Measurements from ENCODE around the gene PRKAG2.

The PRKAG2 gene

DNA sequence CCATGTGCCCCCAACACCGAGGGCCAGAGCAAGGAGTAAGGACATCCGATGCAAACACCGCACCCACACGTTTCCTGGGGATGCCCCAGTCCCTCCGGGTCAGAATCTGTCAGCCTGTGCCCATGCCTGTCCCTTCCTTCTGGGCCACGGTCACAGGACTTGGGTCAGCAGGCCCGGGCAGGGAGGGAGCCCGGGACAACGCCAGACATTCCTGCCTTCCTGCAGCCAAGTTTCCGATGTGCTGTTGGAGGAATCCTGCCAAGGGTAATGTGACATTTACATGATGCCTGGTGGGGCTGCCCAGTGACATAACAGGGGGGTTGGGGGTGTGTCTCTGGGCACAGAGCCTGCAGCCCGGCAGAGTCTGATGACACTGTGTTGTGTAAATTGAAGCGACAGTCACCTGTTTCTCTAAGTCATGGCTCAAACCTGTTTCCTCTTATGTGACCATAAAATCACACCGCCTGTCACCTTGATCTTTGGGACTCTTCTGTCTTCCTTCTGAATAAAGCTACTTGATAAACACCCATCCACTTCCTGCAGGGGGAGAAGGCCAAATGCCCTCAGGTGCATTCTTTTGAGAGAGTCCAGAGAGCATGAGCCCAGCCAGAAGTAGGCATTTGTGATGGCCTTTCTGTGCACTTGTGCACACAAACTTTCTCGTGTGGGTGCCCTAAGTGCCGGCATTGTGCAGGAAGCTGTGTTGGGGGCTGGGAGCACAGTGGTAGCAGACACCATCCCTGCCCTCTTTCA, 181.9 kb downstream of the PRKAG2 start:
- H3K27ac ChIP-seq (ENCODE audit: low read depth, low read length): peak overlapping the region; percentile 48
- H3K9me3 ChIP-seq (ENCODE audit: control insufficient read depth in 1 of 2, low read length in 2 of 2): no peaks in the 10 kb centered on the region
- peak overlapping the region; percentile 54 to 58 for H3K9ac ChIP-seq (ENCODE audit: low read depth in 1 of 2, low read length in 2 of 2)
- no peak overlapping the region for H3K4me3 ChIP-seq (ENCODE audit: low read depth in 1 of 2, low read length in 2 of 2)
- H3K4me1 ChIP-seq (ENCODE audit: control insufficient read depth in 1 of 2, insufficient read depth in 2 of 2, low read length in 2 of 2): peaks cover 35 to 38% of the 10 kb centered on the region in 2 donors
- no peaks in the 10 kb centered on the region for H3K27me3 ChIP-seq (ENCODE audit: control insufficient read depth in 1 of 2, insufficient read depth in 2 of 2, low read length in 2 of 2)
- H3K36me3 ChIP-seq (ENCODE audit: control insufficient read depth in 1 of 2, insufficient read depth in 2 of 2, low read length in 2 of 2): no peaks in the 10 kb centered on the region

DNA sequence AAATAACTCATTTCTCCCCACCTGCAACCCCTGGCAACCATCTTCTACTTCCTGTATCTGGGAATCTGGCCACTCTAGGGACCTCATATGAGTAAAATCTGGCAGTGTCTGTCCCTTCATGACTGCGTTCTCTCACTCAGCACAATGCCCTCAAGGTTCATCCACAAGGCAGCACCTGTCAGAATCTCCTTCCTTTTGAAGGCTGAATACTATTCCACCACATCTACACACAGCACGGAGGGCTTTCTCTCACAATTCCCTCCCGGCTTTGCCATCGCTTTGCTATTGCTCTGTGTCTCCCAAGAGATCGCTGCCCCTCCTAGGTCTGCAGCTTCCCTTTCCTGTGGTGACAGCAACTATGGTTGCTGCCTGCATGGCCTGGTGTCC, 182.5 kb downstream of the PRKAG2 start:
- Histone ChIP-seq H3K9ac (ENCODE audit: low read depth in 1 of 2, low read length in 2 of 2) (peak overlapping the region; percentile 40 to 54), H3K36me3 (ENCODE audit: control insufficient read depth in 1 of 2, insufficient read depth in 2 of 2, low read length in 2 of 2) (no peaks in the 10 kb centered on the region), H3K27ac (ENCODE audit: low read depth, low read length) (peak overlapping the region; percentile 48), H3K9me3 (ENCODE audit: control insufficient read depth in 1 of 2, low read length in 2 of 2) (no peaks in the 10 kb centered on the region), H3K27me3 (ENCODE audit: control insufficient read depth in 1 of 2, insufficient read depth in 2 of 2, low read length in 2 of 2) (no peaks in the 10 kb centered on the region), H3K4me1 (ENCODE audit: control insufficient read depth in 1 of 2, insufficient read depth in 2 of 2, low read length in 2 of 2) (peaks cover 38 to 40% of the 10 kb centered on the region in 2 donors), H3K4me3 (ENCODE audit: low read depth in 1 of 2, low read length in 2 of 2) (no peak overlapping the region)

DNA sequence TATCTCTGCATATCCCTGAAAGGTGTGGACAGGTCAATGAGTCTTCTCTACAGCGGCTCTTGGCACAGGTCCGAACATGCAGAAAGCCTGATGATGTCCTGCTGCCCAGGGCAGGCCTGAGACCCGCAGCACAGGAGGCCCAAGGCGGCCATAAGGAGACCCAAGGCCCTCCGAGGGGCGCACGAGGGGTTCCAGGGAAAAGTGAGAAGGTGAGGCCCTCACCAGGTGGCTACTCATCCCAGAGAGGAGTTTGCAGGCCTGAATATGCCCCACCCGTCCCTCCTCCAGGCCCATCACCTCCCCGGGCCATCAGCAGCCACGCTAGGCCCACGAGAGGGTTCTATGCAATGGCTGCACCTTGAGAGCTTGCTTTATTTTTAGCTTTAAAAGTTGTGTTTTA, 183.8 kb downstream of the PRKAG2 start:
- H3K9ac ChIP-seq (ENCODE audit: low read depth in 1 of 2, low read length in 2 of 2): no peak overlapping the region
- H3K4me1 ChIP-seq (ENCODE audit: control insufficient read depth in 1 of 2, insufficient read depth in 2 of 2, low read length in 2 of 2): peaks cover 47 to 51% of the 10 kb centered on the region in 2 donors
- H3K36me3 ChIP-seq (ENCODE audit: control insufficient read depth in 1 of 2, insufficient read depth in 2 of 2, low read length in 2 of 2): no peaks in the 10 kb centered on the region
- H3K4me3 ChIP-seq (ENCODE audit: low read depth in 1 of 2, low read length in 2 of 2): no peak overlapping the region
- H3K9me3 ChIP-seq (ENCODE audit: control insufficient read depth in 1 of 2, low read length in 2 of 2): no peaks in the 10 kb centered on the region
- H3K27ac ChIP-seq (ENCODE audit: low read depth, low read length): no peak overlapping the region
- H3K27me3 ChIP-seq (ENCODE audit: control insufficient read depth in 1 of 2, insufficient read depth in 2 of 2, low read length in 2 of 2): no peaks in the 10 kb centered on the region

DNA sequence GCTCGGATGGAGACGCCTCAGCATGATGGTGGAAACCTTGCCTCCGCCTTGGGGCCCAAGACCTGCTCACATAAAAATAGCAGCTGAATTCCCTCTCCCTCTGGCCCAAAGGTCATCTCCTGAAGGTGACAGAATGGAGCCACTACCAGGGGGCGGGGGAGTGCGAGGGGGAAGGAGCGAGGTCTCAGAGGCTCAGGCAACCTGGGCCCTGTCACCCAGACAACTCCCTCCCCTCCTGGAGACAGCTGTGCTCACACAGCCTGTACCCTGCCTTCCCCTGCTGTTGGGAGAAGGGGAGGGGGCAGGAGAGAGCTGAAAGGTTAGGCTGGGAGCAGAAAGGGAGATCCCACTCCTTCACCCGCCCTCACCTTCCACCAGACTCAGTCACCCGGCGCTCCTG, 184.2 kb downstream of the PRKAG2 start:
- no peak overlapping the region for H3K9ac ChIP-seq (ENCODE audit: low read depth in 1 of 2, low read length in 2 of 2)
- H3K36me3 ChIP-seq (ENCODE audit: control insufficient read depth in 1 of 2, insufficient read depth in 2 of 2, low read length in 2 of 2): no peaks in the 10 kb centered on the region
- H3K4me1 ChIP-seq (ENCODE audit: control insufficient read depth in 1 of 2, insufficient read depth in 2 of 2, low read length in 2 of 2): peaks cover 50 to 54% of the 10 kb centered on the region in 2 donors
- H3K9me3 ChIP-seq (ENCODE audit: control insufficient read depth in 1 of 2, low read length in 2 of 2): no peaks in the 10 kb centered on the region
- H3K27me3 ChIP-seq (ENCODE audit: control insufficient read depth in 1 of 2, insufficient read depth in 2 of 2, low read length in 2 of 2): no peaks in the 10 kb centered on the region
- H3K4me3 ChIP-seq (ENCODE audit: low read depth in 1 of 2, low read length in 2 of 2): no peak overlapping the region
- H3K27ac ChIP-seq (ENCODE audit: low read depth, low read length): no peak overlapping the region

DNA sequence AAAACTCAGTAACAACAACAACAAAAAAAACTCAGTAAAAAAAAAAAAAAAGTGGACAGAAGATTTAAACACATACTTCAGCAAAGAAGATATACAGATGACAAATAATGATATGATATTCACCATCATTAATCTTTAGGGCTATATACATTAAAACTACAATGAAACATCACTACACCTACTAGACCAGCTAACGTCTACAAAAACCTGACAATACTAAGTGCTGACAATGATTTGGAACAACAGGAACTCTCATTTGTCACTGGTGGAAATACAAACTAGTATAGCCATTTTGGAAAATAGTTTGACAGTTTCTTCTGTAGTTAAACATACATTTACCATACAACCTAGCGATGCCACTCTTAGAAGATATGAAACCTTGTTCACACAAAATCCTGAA, 185.5 kb downstream of the PRKAG2 start:
- Histone ChIP-seq H3K27ac (ENCODE audit: low read depth, low read length) (no peak overlapping the region), H3K36me3 (ENCODE audit: control insufficient read depth in 1 of 2, insufficient read depth in 2 of 2, low read length in 2 of 2) (no peaks in the 10 kb centered on the region)

DNA sequence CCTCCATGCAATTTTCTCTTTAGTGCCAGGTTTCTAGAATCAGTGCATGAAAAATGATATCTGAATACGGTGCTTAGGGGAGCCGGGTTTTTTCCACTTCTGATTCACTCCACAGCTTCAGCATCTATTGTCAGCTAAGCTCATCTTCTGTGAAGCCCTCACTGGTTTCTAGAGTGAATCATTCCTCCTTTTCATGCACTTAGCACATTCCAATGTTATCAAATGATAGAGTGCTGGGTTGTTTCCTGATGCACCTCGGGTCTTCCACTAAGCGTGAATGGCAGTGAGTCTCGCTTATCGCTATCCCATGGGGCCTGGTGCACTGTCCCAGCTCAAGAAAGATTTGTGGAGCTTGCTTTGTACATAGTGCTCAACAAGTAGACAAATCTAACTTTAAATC, 186.3 kb downstream of the PRKAG2 start:
- Histone ChIP-seq H3K27ac (ENCODE audit: low read depth, low read length) (no peak overlapping the region), H3K9me3 (ENCODE audit: control insufficient read depth in 1 of 2, low read length in 2 of 2) (no peaks in the 10 kb centered on the region), H3K27me3 (ENCODE audit: control insufficient read depth in 1 of 2, insufficient read depth in 2 of 2, low read length in 2 of 2) (no peaks in the 10 kb centered on the region), H3K4me1 (ENCODE audit: control insufficient read depth in 1 of 2, insufficient read depth in 2 of 2, low read length in 2 of 2) (peaks cover 41 to 50% of the 10 kb centered on the region in 2 donors), H3K36me3 (ENCODE audit: control insufficient read depth in 1 of 2, insufficient read depth in 2 of 2, low read length in 2 of 2) (no peaks in the 10 kb centered on the region), H3K9ac (ENCODE audit: low read depth in 1 of 2, low read length in 2 of 2) (no peak overlapping the region), H3K4me3 (ENCODE audit: low read depth in 1 of 2, low read length in 2 of 2) (no peak overlapping the region)

More for the DNA sequence above, 185.5 kb downstream of the PRKAG2 start:
- Histone ChIP-seq H3K4me1 (ENCODE audit: control insufficient read depth in 1 of 2, insufficient read depth in 2 of 2, low read length in 2 of 2) (peaks cover 49 to 56% of the 10 kb centered on the region in 2 donors), H3K9me3 (ENCODE audit: control insufficient read depth in 1 of 2, low read length in 2 of 2) (no peaks in the 10 kb centered on the region), H3K4me3 (ENCODE audit: low read depth in 1 of 2, low read length in 2 of 2) (no peak overlapping the region), H3K9ac (ENCODE audit: low read depth in 1 of 2, low read length in 2 of 2) (no peak overlapping the region), H3K27me3 (ENCODE audit: control insufficient read depth in 1 of 2, insufficient read depth in 2 of 2, low read length in 2 of 2) (no peaks in the 10 kb centered on the region)

DNA sequence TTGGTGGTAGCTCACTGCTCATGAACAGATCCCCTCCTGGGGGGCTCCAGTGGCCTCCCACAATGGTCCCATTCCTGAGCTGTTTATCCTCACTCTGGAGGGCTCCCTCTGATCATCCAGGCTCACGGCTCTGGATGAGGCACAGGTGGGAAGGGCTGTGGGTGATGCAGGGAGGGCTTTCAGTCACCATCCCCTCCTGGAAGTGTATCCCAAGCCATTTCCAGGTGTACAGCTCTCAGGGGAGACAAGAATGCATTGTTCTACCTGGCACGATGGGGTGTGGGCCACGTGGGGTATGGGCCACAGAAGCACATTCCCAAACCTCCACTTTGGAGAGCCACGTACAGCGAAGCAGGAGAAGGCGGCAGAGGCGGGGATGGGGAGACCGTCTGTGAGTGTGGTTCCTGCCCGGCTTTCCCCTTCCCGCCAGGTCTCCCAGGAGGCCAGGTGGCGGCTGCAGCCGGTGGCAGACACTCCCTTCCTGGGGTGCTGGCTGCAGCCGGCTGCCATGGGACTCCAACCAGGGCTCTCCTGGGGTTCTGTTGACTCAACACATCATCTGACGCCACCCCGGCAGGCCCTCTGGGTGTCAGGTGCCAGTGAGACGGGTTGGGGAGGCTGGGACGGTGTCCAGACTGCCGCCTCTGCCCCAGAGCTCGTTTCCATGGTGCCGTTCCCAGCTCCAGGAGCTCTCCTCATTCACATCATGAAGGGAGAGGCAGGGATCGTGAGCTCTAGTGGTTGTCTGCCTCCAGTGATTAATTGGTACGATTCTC, 187.5 kb downstream of the PRKAG2 start:
- H3K9ac ChIP-seq (ENCODE audit: low read depth in 1 of 2, low read length in 2 of 2): peak overlapping the region in 1 of 2 donors; percentile 37
- no peak overlapping the region for H3K27ac ChIP-seq (ENCODE audit: low read depth, low read length)

DNA sequence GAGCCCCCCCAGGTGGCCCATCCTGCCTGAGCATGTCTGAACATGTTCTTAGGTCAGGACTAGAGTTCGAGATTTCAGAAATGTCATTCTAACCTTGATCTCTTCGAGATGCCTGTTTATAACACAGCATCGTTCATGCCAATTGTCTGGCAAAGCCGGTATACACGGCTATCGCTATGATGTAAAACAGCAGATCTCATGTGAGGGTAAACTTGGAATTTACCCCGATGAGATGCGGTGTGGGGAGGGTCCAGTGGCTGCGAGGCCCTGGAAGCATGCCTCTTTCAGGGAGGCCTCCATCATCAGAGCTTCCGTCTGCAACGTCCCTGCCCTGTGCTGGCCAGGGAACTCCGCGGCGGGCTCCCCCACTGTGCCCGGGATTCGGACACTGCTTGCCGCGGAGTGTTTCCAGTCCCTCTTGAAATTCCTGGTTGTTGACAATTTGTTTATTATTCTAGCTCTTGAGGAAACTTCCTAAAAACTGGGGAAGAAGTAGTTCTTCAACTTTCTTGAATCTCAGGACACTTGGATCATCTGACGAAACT, 188.6 kb downstream of the PRKAG2 start:
- Histone ChIP-seq H3K9ac (ENCODE audit: low read depth in 1 of 2, low read length in 2 of 2) (no peak overlapping the region), H3K4me1 (ENCODE audit: control insufficient read depth in 1 of 2, insufficient read depth in 2 of 2, low read length in 2 of 2) (peaks cover 27 to 37% of the 10 kb centered on the region in 2 donors), H3K27ac (ENCODE audit: low read depth, low read length) (no peak overlapping the region), H3K36me3 (ENCODE audit: control insufficient read depth in 1 of 2, insufficient read depth in 2 of 2, low read length in 2 of 2) (no peaks in the 10 kb centered on the region), H3K4me3 (ENCODE audit: low read depth in 1 of 2, low read length in 2 of 2) (no peak overlapping the region), H3K27me3 (ENCODE audit: control insufficient read depth in 1 of 2, insufficient read depth in 2 of 2, low read length in 2 of 2) (no peaks in the 10 kb centered on the region), H3K9me3 (ENCODE audit: control insufficient read depth in 1 of 2, low read length in 2 of 2) (no peaks in the 10 kb centered on the region)

More for the DNA sequence above, 187.5 kb downstream of the PRKAG2 start:
- Histone ChIP-seq H3K4me3 (ENCODE audit: low read depth in 1 of 2, low read length in 2 of 2) (peak overlapping the region in 1 of 2 donors; percentile 19), H3K36me3 (ENCODE audit: control insufficient read depth in 1 of 2, insufficient read depth in 2 of 2, low read length in 2 of 2) (no peaks in the 10 kb centered on the region), H3K4me1 (ENCODE audit: control insufficient read depth in 1 of 2, insufficient read depth in 2 of 2, low read length in 2 of 2) (peaks cover 28 to 38% of the 10 kb centered on the region in 2 donors), H3K9me3 (ENCODE audit: control insufficient read depth in 1 of 2, low read length in 2 of 2) (no peaks in the 10 kb centered on the region), H3K27me3 (ENCODE audit: control insufficient read depth in 1 of 2, insufficient read depth in 2 of 2, low read length in 2 of 2) (no peaks in the 10 kb centered on the region)

DNA sequence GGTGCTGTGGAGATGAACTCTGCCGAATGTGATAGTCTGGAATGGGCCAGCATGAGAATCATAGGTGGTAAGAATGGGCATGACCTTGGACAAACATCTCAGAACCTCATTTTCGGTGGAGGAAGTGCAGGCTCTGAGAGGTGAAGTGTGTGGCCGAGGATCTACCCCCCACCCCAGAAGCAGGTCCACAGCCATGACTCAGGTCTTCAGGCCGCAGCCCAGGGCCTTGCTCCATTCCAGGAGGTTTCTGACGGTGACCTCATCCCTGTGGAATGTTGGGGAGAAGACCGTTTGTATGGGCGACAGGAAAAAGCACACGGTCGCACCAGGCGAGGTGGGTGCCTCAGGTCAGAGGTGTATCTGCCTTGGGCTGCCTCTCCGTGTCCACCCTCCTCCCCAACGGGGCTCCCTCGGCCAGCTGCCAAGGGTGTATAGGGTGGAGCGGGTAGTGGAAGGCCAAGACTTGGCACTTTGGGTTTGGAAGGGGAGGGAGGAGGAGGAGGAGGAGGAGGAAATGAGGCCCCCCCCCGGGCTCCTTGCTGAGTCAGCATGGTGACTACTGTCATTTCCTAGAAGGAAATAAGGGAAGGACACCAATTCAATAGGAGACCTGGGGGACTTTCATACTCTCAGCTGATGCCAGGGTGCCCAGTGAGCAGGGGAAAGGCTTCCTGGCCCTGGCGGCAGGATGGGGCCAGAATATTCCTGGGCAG, 189.2 kb downstream of the PRKAG2 start:
- H3K27ac ChIP-seq (ENCODE audit: low read depth, low read length): peak overlapping the region; percentile 17
- H3K4me1 ChIP-seq (ENCODE audit: control insufficient read depth in 1 of 2, insufficient read depth in 2 of 2, low read length in 2 of 2): peaks cover 27 to 34% of the 10 kb centered on the region in 2 donors
- no peaks in the 10 kb centered on the region for H3K27me3 ChIP-seq (ENCODE audit: control insufficient read depth in 1 of 2, insufficient read depth in 2 of 2, low read length in 2 of 2)
- no peaks in the 10 kb centered on the region for H3K9me3 ChIP-seq (ENCODE audit: control insufficient read depth in 1 of 2, low read length in 2 of 2)
- no peak overlapping the region for H3K4me3 ChIP-seq (ENCODE audit: low read depth in 1 of 2, low read length in 2 of 2)
- no peaks in the 10 kb centered on the region for H3K36me3 ChIP-seq (ENCODE audit: control insufficient read depth in 1 of 2, insufficient read depth in 2 of 2, low read length in 2 of 2)
- H3K9ac ChIP-seq (ENCODE audit: low read depth in 1 of 2, low read length in 2 of 2): no peak overlapping the region

Measured in duodenal mucosa (tissue), 2 donors.